ENCODE measurements around the gene C5orf58. TPM values are rescaled to one million over a fixed set of nuclear protein-coding genes. Genes with fewer than 3 reads are reported as not detected.
A peak's percentile ranks its signal among the peaks of the same experiment; 100 is the strongest.

The C5orf58 gene
- total and polyA plus RNA-seq, 2 donors (not counting 1 experiment from before 2014, with no cell fraction given): not detected

DNA sequence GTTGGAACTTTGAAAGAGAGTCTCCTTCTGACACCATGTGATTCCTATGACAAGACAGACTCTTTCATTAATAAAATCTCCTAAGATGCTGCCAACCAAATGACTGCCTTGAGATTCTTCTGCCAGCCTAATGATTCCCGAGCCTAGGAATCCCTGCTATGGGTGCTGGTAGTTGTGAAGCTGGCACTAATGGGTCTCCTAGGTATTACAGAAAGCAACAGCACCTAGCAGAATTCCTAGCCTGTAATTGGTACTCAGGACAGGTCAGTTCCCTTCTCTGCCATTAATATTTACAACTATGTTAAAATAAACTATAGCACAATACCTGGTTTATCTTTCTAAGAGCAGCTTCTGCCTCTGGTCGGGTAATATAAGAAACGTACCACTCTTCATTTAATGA is 19.3 kb downstream of the C5orf58 start:
- TF ChIP-seq, protein P1, sequence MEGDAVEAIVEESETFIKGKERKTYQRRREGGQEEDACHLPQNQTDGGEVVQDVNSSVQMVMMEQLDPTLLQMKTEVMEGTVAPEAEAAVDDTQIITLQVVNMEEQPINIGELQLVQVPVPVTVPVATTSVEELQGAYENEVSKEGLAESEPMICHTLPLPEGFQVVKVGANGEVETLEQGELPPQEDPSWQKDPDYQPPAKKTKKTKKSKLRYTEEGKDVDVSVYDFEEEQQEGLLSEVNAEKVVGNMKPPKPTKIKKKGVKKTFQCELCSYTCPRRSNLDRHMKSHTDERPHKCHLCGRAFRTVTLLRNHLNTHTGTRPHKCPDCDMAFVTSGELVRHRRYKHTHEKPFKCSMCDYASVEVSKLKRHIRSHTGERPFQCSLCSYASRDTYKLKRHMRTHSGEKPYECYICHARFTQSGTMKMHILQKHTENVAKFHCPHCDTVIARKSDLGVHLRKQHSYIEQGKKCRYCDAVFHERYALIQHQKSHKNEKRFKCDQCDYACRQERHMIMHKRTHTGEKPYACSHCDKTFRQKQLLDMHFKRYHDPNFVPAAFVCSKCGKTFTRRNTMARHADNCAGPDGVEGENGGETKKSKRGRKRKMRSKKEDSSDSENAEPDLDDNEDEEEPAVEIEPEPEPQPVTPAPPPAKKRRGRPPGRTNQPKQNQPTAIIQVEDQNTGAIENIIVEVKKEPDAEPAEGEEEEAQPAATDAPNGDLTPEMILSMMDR (conservative IDR thresholded peaks at IDR 0.05 in 1 of 2, IDR thresholded peaks at IDR 0.05 in 1 of 2; ENCODE audit: low read depth in 1 of 2, low read length in 2 of 2): no peak
- no peak for TF ChIP-seq EZH2 (IDR thresholded peaks at IDR 0.05; ENCODE audit: low read length, missing control alignments)
- H3K9ac ChIP-seq (ENCODE audit: insufficient read depth, low read length): no peak overlapping the region
- no peak overlapping the region for H2AFZ ChIP-seq (ENCODE audit: low read length)
- no peak overlapping the region for H3K27ac ChIP-seq (ENCODE audit: insufficient read depth, low read length)
- no peak for DNase-seq (ENCODE audit: low read depth in 2 of 2)
- no peaks in the 10 kb centered on the region for H3K79me2 ChIP-seq (ENCODE audit: control insufficient read depth, insufficient read depth, low read length)
- no peaks in the 10 kb centered on the region for H3K4me1 ChIP-seq (ENCODE audit: control insufficient read depth, extremely low read depth, insufficient read depth, low read length)
- H3K27me3 ChIP-seq (ENCODE audit: control insufficient read depth, insufficient read depth, low read length): no peaks in the 10 kb centered on the region
- no peak overlapping the region for H3K4me3 ChIP-seq (replicated peaks in 1 of 4; ENCODE audit: control extremely low read depth in 1 of 4, insufficient read depth in 1 of 4, low read depth in 3 of 4, low read length in 4 of 4)
- H3K36me3 ChIP-seq (ENCODE audit: control insufficient read depth, insufficient read depth, low read length): no peaks in the 10 kb centered on the region
- H3K9me3 ChIP-seq (ENCODE audit: control insufficient read depth, insufficient read depth, low read depth, low read length): no peaks in the 10 kb centered on the region
- no peaks in the 10 kb centered on the region for H4K20me1 ChIP-seq (ENCODE audit: control insufficient read depth, extremely low read depth, insufficient read depth, low read length)
- H3K4me2 ChIP-seq (ENCODE audit: extremely low read depth, insufficient read depth, low read length): no peak overlapping the region

DNA sequence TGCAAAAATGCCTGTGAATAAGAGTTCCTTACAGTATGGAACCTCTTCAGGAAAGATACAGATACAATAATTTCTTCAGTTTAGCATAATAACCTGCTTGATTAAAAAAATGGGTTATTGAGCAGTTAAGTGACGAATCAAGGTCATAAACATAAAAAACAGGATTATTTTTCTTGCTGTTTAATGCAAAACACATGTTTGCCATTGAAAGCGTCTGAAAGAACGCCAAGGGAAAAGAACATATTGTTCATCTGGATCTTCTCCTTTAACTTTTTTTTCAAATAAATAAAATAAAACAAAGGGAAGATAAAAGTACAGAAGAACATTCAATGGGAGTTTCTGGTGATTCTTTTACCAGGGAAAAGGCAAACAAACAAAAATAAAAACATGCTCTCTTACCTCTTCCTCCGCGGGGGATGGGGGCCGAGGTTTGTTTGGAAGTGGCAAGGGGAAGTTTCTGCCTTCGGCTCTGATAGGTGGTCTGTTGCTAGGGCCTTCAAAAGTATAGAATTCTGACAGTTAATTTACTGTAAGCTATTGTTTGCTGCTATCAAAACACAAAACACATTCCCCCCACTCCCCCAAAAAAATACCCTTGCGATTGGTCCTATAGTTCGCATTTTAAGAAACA is 20.1 kb downstream of the C5orf58 start:
- TF ChIP-seq, protein P1 (conservative IDR thresholded peaks at IDR 0.05 in 1 of 2, IDR thresholded peaks at IDR 0.05 in 1 of 2; ENCODE audit: low read depth in 1 of 2, low read length in 2 of 2): no peak
- no peak for TF ChIP-seq EZH2 (IDR thresholded peaks at IDR 0.05; ENCODE audit: low read length, missing control alignments)
- Histone ChIP-seq H3K27me3 (ENCODE audit: control insufficient read depth, insufficient read depth, low read length) (no peaks in the 10 kb centered on the region), H3K4me1 (ENCODE audit: control insufficient read depth, extremely low read depth, insufficient read depth, low read length) (no peaks in the 10 kb centered on the region), H3K4me2 (ENCODE audit: extremely low read depth, insufficient read depth, low read length) (no peak overlapping the region), H3K9ac (ENCODE audit: insufficient read depth, low read length) (no peak overlapping the region), H3K27ac (ENCODE audit: insufficient read depth, low read length) (no peak overlapping the region), H3K79me2 (ENCODE audit: control insufficient read depth, insufficient read depth, low read length) (no peaks in the 10 kb centered on the region), H3K4me3 (replicated peaks in 1 of 4; ENCODE audit: control extremely low read depth in 1 of 4, insufficient read depth in 1 of 4, low read depth in 3 of 4, low read length in 4 of 4) (no peak overlapping the region), H3K9me3 (ENCODE audit: control insufficient read depth, insufficient read depth, low read depth, low read length) (no peaks in the 10 kb centered on the region), H2AFZ (ENCODE audit: low read length) (no peak overlapping the region), H3K36me3 (ENCODE audit: control insufficient read depth, insufficient read depth, low read length) (no peaks in the 10 kb centered on the region), H4K20me1 (ENCODE audit: control insufficient read depth, extremely low read depth, insufficient read depth, low read length) (no peaks in the 10 kb centered on the region)
- DNase-seq (ENCODE audit: low read depth in 2 of 2): no peak

DNA sequence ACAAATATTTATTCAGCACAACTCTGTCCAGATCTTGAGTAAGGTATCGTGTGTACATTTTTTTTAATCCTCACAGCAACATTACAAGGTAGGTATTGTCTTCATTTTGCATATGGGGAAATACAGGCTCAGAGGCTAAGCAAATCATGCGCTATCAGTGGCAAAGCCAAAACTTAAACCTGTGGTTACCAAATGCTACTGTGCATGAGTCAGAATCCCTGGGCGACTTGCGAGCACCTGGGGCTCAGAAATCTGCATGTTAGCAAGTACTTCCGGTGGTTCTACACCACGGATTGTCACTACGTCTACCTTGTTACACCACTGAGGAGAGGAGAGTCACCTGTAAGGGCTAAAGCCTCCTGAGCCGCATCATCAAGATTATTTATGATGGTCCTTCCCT is 21.3 kb downstream of the C5orf58 start:
- no peaks in the 10 kb centered on the region for H3K79me2 ChIP-seq (ENCODE audit: control insufficient read depth, insufficient read depth, low read length)
- no peak overlapping the region for H2AFZ ChIP-seq (ENCODE audit: low read length)
- no peaks in the 10 kb centered on the region for H3K4me1 ChIP-seq (ENCODE audit: control insufficient read depth, extremely low read depth, insufficient read depth, low read length)
- H3K4me3 ChIP-seq (replicated peaks in 1 of 4; ENCODE audit: control extremely low read depth in 1 of 4, insufficient read depth in 1 of 4, low read depth in 3 of 4, low read length in 4 of 4): no peak overlapping the region
- no peak overlapping the region for H3K4me2 ChIP-seq (ENCODE audit: extremely low read depth, insufficient read depth, low read length)
- no peaks in the 10 kb centered on the region for H3K36me3 ChIP-seq (ENCODE audit: control insufficient read depth, insufficient read depth, low read length)
- H4K20me1 ChIP-seq (ENCODE audit: control insufficient read depth, extremely low read depth, insufficient read depth, low read length): no peaks in the 10 kb centered on the region
- DNase-seq (ENCODE audit: low read depth in 2 of 2): peak in 1 of 2 donors; percentile 1
- H3K9ac ChIP-seq (ENCODE audit: insufficient read depth, low read length): no peak overlapping the region
- no peaks in the 10 kb centered on the region for H3K9me3 ChIP-seq (ENCODE audit: control insufficient read depth, insufficient read depth, low read depth, low read length)
- no peaks in the 10 kb centered on the region for H3K27me3 ChIP-seq (ENCODE audit: control insufficient read depth, insufficient read depth, low read length)
- TF ChIP-seq EZH2 (IDR thresholded peaks at IDR 0.05; ENCODE audit: low read length, missing control alignments): no peak
- TF ChIP-seq, protein P1 (conservative IDR thresholded peaks at IDR 0.05 in 1 of 2, IDR thresholded peaks at IDR 0.05 in 1 of 2; ENCODE audit: low read depth in 1 of 2, low read length in 2 of 2): no peak
- no peak overlapping the region for H3K27ac ChIP-seq (ENCODE audit: insufficient read depth, low read length)
